K562 (cell line): ENCODE results near the gene LRP2. TPM values are rescaled to one million over a fixed set of nuclear protein-coding genes. Genes with fewer than 3 reads are reported as not detected.

Experiments used
- WHSC1 ChIP-seq: IDR thresholded peaks from one replicate; pipeline ENCODE4 v1.6.1; 2012; ENCODE audit warnings: low read length, control low read depth, inconsistent platforms
- polyA plus RNA-seq, 8 experiments: library from polyadenylated mRNA; depleted of rRNA in 4 of 8; stranded (reverse) in 5 of 8; unstranded in 3 of 8; fragments of >200 nt; fragmentation: Nextera tagmentation in 2 of 8; fragmentation: Illumina TruSeq in 1 of 8; extraction: Ambion mirVana in 2 of 8; extraction: Trizol in 1 of 8; gene quantifications; 2 replicates each; pipeline versions ENCODE4 v1.2.1 to v1.2.3, GENCODE V29; 2011 to 2014; ENCODE audit warnings: inconsistent platforms in 1 of 8, missing spikeins in 1 of 8
- total RNA-seq, 7 experiments: library from RNA; depleted of rRNA in 6 of 7; stranded (reverse); fragments of >200 nt in 6 of 7; fragmentation: Illumina TruSeq in 2 of 7; extraction: Trizol in 2 of 7; gene quantifications; 2 replicates each; pipeline versions ENCODE4 v1.2.1 to v1.2.3, GENCODE V29; 2011 to 2021; ENCODE audit warnings: low replicate concordance in 1 of 7
- TF ChIP-seq, protein P1 (sequence below): fragments of 450-650 bp; IDR thresholded peaks from 2 replicates; pipeline ENCODE4 v1.6.1; 2016; ENCODE audit warnings: mild to moderate bottlenecking, moderate library complexity

LRP2 gene
- total and polyA plus RNA-seq, 9 of the 15 experiments (the other 6 are each of a cell fraction or from before 2014, with no cell fraction given): 0.04 to 0.18 (median 0.11) TPM; not detected in 1

DNA sequence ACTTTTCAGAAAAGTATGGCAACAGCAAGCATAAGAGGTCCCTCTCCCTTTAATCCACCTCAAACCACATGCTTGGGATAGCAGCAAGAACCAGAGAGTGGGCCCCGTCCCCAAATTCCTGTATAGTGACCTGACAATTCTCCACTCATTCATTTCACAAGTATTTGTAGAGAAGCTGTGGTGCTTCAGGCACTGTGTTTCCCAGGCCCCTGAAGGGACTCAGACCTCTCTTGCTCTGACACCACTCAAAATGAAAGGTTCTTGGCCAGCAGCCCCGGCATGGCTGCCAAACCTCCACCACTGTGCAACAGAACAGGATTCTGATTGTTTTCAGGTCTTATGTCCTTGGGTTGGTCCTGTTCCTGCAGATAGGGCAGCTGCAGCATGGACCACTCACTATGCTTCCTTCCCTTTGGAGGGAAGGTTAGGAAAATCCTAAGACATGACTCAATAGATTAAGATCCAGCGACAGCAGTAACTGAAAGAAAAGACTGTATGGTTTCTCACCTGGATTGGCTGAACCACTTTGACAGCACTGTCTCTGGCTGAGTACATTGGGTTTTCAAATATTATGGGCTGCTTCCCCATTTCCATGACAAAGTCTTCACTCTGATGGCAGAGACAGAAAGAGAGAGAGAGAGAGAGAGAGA is 225.3 kb downstream of the LRP2 start (continued):
- TF ChIP-seq, protein P1, sequence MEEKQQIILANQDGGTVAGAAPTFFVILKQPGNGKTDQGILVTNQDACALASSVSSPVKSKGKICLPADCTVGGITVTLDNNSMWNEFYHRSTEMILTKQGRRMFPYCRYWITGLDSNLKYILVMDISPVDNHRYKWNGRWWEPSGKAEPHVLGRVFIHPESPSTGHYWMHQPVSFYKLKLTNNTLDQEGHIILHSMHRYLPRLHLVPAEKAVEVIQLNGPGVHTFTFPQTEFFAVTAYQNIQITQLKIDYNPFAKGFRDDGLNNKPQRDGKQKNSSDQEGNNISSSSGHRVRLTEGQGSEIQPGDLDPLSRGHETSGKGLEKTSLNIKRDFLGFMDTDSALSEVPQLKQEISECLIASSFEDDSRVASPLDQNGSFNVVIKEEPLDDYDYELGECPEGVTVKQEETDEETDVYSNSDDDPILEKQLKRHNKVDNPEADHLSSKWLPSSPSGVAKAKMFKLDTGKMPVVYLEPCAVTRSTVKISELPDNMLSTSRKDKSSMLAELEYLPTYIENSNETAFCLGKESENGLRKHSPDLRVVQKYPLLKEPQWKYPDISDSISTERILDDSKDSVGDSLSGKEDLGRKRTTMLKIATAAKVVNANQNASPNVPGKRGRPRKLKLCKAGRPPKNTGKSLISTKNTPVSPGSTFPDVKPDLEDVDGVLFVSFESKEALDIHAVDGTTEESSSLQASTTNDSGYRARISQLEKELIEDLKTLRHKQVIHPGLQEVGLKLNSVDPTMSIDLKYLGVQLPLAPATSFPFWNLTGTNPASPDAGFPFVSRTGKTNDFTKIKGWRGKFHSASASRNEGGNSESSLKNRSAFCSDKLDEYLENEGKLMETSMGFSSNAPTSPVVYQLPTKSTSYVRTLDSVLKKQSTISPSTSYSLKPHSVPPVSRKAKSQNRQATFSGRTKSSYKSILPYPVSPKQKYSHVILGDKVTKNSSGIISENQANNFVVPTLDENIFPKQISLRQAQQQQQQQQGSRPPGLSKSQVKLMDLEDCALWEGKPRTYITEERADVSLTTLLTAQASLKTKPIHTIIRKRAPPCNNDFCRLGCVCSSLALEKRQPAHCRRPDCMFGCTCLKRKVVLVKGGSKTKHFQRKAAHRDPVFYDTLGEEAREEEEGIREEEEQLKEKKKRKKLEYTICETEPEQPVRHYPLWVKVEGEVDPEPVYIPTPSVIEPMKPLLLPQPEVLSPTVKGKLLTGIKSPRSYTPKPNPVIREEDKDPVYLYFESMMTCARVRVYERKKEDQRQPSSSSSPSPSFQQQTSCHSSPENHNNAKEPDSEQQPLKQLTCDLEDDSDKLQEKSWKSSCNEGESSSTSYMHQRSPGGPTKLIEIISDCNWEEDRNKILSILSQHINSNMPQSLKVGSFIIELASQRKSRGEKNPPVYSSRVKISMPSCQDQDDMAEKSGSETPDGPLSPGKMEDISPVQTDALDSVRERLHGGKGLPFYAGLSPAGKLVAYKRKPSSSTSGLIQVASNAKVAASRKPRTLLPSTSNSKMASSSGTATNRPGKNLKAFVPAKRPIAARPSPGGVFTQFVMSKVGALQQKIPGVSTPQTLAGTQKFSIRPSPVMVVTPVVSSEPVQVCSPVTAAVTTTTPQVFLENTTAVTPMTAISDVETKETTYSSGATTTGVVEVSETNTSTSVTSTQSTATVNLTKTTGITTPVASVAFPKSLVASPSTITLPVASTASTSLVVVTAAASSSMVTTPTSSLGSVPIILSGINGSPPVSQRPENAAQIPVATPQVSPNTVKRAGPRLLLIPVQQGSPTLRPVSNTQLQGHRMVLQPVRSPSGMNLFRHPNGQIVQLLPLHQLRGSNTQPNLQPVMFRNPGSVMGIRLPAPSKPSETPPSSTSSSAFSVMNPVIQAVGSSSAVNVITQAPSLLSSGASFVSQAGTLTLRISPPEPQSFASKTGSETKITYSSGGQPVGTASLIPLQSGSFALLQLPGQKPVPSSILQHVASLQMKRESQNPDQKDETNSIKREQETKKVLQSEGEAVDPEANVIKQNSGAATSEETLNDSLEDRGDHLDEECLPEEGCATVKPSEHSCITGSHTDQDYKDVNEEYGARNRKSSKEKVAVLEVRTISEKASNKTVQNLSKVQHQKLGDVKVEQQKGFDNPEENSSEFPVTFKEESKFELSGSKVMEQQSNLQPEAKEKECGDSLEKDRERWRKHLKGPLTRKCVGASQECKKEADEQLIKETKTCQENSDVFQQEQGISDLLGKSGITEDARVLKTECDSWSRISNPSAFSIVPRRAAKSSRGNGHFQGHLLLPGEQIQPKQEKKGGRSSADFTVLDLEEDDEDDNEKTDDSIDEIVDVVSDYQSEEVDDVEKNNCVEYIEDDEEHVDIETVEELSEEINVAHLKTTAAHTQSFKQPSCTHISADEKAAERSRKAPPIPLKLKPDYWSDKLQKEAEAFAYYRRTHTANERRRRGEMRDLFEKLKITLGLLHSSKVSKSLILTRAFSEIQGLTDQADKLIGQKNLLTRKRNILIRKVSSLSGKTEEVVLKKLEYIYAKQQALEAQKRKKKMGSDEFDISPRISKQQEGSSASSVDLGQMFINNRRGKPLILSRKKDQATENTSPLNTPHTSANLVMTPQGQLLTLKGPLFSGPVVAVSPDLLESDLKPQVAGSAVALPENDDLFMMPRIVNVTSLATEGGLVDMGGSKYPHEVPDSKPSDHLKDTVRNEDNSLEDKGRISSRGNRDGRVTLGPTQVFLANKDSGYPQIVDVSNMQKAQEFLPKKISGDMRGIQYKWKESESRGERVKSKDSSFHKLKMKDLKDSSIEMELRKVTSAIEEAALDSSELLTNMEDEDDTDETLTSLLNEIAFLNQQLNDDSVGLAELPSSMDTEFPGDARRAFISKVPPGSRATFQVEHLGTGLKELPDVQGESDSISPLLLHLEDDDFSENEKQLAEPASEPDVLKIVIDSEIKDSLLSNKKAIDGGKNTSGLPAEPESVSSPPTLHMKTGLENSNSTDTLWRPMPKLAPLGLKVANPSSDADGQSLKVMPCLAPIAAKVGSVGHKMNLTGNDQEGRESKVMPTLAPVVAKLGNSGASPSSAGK: no peak
- TF ChIP-seq WHSC1: peak; percentile 68
